ENCODE data around the gene SEPTIN8. TPM values are rescaled to one million over a fixed set of nuclear protein-coding genes. Genes with fewer than 3 reads are reported as not detected.

SEPTIN8 gene
- total and polyA plus RNA-seq, 2 donors (not counting 3 experiments of a cell fraction or from before 2014, with no cell fraction given) = 56.6 to 82.1 TPM

DNA sequence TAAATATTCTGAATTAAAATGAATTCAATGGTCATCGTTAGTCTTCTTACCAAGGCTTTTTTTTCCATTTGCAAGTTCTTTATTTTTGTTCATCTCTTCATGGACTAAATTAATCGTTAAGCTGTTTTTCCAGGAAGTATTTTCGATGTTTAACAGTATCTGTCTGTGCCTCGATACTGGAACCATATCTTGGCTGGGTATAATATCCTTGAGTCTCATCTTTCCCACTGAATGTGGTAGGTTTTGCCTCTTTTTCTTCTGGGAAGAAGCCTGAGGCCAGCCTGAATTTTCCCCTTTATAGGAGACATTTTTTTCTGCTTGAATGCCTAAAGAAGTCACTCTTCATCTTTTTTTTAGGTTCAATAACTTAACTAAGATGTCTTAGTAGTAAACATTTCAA is 4.0 kb upstream of the SEPTIN8 start:
- Histone ChIP-seq H4K20me1 (replicated peaks; ENCODE audit: control insufficient read depth, extremely low read depth, insufficient read depth, low read length) (no peaks in the 10 kb centered on the region), H2AFZ (ENCODE audit: low read depth, low read length) (no peak overlapping the region), H3K79me2 (ENCODE audit: control insufficient read depth, insufficient read depth, low read length) (peaks cover 5% of the 10 kb centered on the region), H3K27ac (ENCODE audit: insufficient read depth, low read depth, low read length) (no peak overlapping the region), H3K36me3 (ENCODE audit: control insufficient read depth in 2 of 2, extremely low read depth in 1 of 2, insufficient read depth in 2 of 2, low read length in 2 of 2) (no peaks in the 10 kb centered on the region), H3K4me3 (replicated peaks in 1 of 3; ENCODE audit: insufficient read depth in 1 of 3, low read depth in 1 of 3, low read length in 3 of 3) (no peak overlapping the region), H3K9me1 (replicated peaks; ENCODE audit: control insufficient read depth, extremely low read depth, insufficient read depth, low read length) (no peaks in the 10 kb centered on the region), H3K9me3 (replicated peaks; ENCODE audit: control insufficient read depth, insufficient read depth, low read length) (no peaks in the 10 kb centered on the region), H3K4me1 (ENCODE audit: control insufficient read depth, extremely low read depth, insufficient read depth, low read length) (peaks cover 23% of the 10 kb centered on the region), H3K9ac (replicated peaks; ENCODE audit: extremely low read depth, insufficient read depth, low read length) (no peak overlapping the region), H3K4me2 (ENCODE audit: insufficient read depth, low read length) (no peak overlapping the region), H3K27me3 (ENCODE audit: control insufficient read depth in 2 of 2, insufficient read depth in 2 of 2, low read length in 2 of 2) (no peaks in the 10 kb centered on the region)
- intact Hi-C loops (cut with micrococcal nuclease) = no loop called here
- dilution Hi-C loops (cut with MboI; ENCODE audit: extremely low pct_ligation_motif_present, low sequenced_read_pairs) = no loop called here
- ChIA-PET CTCF (interaction anchor here (1.4 to 1.7 kb wide), 3 partner anchors 34 to 48 kb away, joined by 3 to 11 read pairs (median 6); partner anchors contain the start of gene CCNI2), POLR2A (no interaction called here)
- TF ChIP-seq CTCF (IDR thresholded peaks at IDR 0.05; ENCODE audit: extremely low read depth in 1 of 2, insufficient read depth in 1 of 2, low read depth in 1 of 2, low read length in 2 of 2) (no peak), EZH2 (IDR thresholded peaks at IDR 0.05; ENCODE audit: borderline replicate concordance, low read depth, low read length, severe bottlenecking) (no peak), JUN (IDR thresholded peaks at IDR 0.05; ENCODE audit: borderline replicate concordance, insufficient read depth, insufficient read length, low read depth) (no peak), POLR2AphosphoS5 (IDR thresholded peaks at IDR 0.05; ENCODE audit: insufficient read depth, low read depth, low read length) (no peak)
- TF ChIP-seq, protein P1, sequence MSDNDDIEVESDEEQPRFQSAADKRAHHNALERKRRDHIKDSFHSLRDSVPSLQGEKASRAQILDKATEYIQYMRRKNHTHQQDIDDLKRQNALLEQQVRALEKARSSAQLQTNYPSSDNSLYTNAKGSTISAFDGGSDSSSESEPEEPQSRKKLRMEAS (IDR thresholded peaks at IDR 0.05; ENCODE audit: insufficient read depth, insufficient read length) = no peak
- FAIRE-seq (no peak), DNase-seq (ENCODE audit: low read depth, low spot score) (no peak)
- no TSS peak for BruUV-seq (replicated peaks)

GRCh38 chr5:132780577-132780976 is 3.5 kb upstream of the SEPTIN8 start:
- no peak overlapping the region for H3K4me2 ChIP-seq (ENCODE audit: insufficient read depth, low read length)
- no peaks in the 10 kb centered on the region for H3K9me1 ChIP-seq (replicated peaks; ENCODE audit: control insufficient read depth, extremely low read depth, insufficient read depth, low read length)
- ChIA-PET POLR2A (no interaction called here), CTCF (interaction anchor here (1.7 kb wide), 1 partner anchor 40 kb away, joined by 11 read pairs; no protein-coding TSS in a partner anchor)
- H3K79me2 ChIP-seq (ENCODE audit: control insufficient read depth, insufficient read depth, low read length) = peaks cover 7% of the 10 kb centered on the region
- no peak overlapping the region for H3K9ac ChIP-seq (replicated peaks; ENCODE audit: extremely low read depth, insufficient read depth, low read length)
- H3K9me3 ChIP-seq (replicated peaks; ENCODE audit: control insufficient read depth, insufficient read depth, low read length) = no peaks in the 10 kb centered on the region
- H4K20me1 ChIP-seq (replicated peaks; ENCODE audit: control insufficient read depth, extremely low read depth, insufficient read depth, low read length) = no peaks in the 10 kb centered on the region
- TF ChIP-seq POLR2A (IDR thresholded peaks at IDR 0.05; ENCODE audit: low read depth, low read length) (no peak), CTCF (IDR thresholded peaks at IDR 0.05; ENCODE audit: extremely low read depth in 1 of 2, insufficient read depth in 1 of 2, low read depth in 1 of 2, low read length in 2 of 2) (no peak), EZH2 (IDR thresholded peaks at IDR 0.05; ENCODE audit: borderline replicate concordance, low read depth, low read length, severe bottlenecking) (no peak), GATA2 (IDR thresholded peaks at IDR 0.05; ENCODE audit: insufficient read depth, insufficient read length, low read depth, low read length) (no peak), MYC (IDR thresholded peaks at IDR 0.05; ENCODE audit: low read depth, low read length) (no peak), JUN (IDR thresholded peaks at IDR 0.05; ENCODE audit: borderline replicate concordance, insufficient read depth, insufficient read length, low read depth) (no peak), POLR2AphosphoS5 (IDR thresholded peaks at IDR 0.05; ENCODE audit: insufficient read depth, low read depth, low read length) (no peak), FOS (IDR thresholded peaks at IDR 0.05; ENCODE audit: borderline replicate concordance, insufficient read depth, low read length) (no peak)
- TF ChIP-seq, protein P1 (IDR thresholded peaks at IDR 0.05; ENCODE audit: insufficient read depth, insufficient read length) = no peak
- no peaks in the 10 kb centered on the region for H3K36me3 ChIP-seq (ENCODE audit: control insufficient read depth in 2 of 2, extremely low read depth in 1 of 2, insufficient read depth in 2 of 2, low read length in 2 of 2)
- BruUV-seq (replicated peaks) = no TSS peak
- H3K4me1 ChIP-seq (ENCODE audit: control insufficient read depth, extremely low read depth, insufficient read depth, low read length) = peaks cover 26% of the 10 kb centered on the region
- no peak for FAIRE-seq
- dilution Hi-C loops (cut with MboI; ENCODE audit: extremely low pct_ligation_motif_present, low sequenced_read_pairs) (no loop called here), intact Hi-C loops (cut with micrococcal nuclease) (no loop called here)
- H3K27ac ChIP-seq (ENCODE audit: insufficient read depth, low read depth, low read length) = no peak overlapping the region
- no peaks in the 10 kb centered on the region for H3K27me3 ChIP-seq (ENCODE audit: control insufficient read depth in 2 of 2, insufficient read depth in 2 of 2, low read length in 2 of 2)
- H2AFZ ChIP-seq (ENCODE audit: low read depth, low read length) = no peak overlapping the region
- no peak overlapping the region for H3K4me3 ChIP-seq (replicated peaks in 1 of 3; ENCODE audit: insufficient read depth in 1 of 3, low read depth in 1 of 3, low read length in 3 of 3)
- no peak for DNase-seq (ENCODE audit: low read depth, low spot score)

Data from endothelial cell of umbilical vein (primary cell).